Keratinocyte (primary cell): ENCODE results near the gene MRPL12. TPM values are rescaled to one million over a fixed set of nuclear protein-coding genes. Genes with fewer than 3 reads are reported as not detected.

Experiments
- DNase-seq: peaks from one replicate; pipeline ENCODE4 v3.0.0-alpha.2; 2011; ENCODE audit warnings: low read depth, missing footprints, low spot score
- FAIRE-seq: peaks from 2 replicates; lab custom pipeline; 2011; peaks lifted over from hg19 to GRCh38; lab: Jason Lieb, UNC
- H2AFZ ChIP-seq: 2 replicates; pipeline ENCODE4 v1.6.0; 2012; ENCODE audit warnings: low read length, control low read depth, inconsistent platforms; ENCODE audit not compliant: control insufficient read depth
- H3K27ac ChIP-seq: 2 replicates; pipeline ENCODE4 v1.5.1; 2011; ENCODE audit warnings: low read length; ENCODE audit not compliant: control insufficient read depth, insufficient read depth
- H3K27me3 ChIP-seq: 3 replicates; pipeline ENCODE4 v1.6.0; 2011; ENCODE audit warnings: low read length; ENCODE audit not compliant: control insufficient read depth, insufficient read depth; ENCODE audit errors: extremely low read depth
- H3K36me3 ChIP-seq, 2 experiments: 2 replicates in 1 of 2; 3 replicates in 1 of 2; pipeline ENCODE4 v1.5.1; 2011; ENCODE audit warnings: low read length in 2 of 2, mild to moderate bottlenecking in 1 of 2; ENCODE audit not compliant: control insufficient read depth in 2 of 2, insufficient read depth in 2 of 2; ENCODE audit errors: extremely low read depth in 1 of 2
- H3K4me1 ChIP-seq: 3 replicates; pipeline ENCODE4 v1.5.1; 2011; ENCODE audit warnings: low read length; ENCODE audit not compliant: control insufficient read depth, insufficient read depth; ENCODE audit errors: extremely low read depth
- H3K4me2 ChIP-seq: 3 replicates; pipeline ENCODE4 v1.6.0; 2011; ENCODE audit warnings: low read depth, low read length; ENCODE audit not compliant: control insufficient read depth, insufficient read depth; ENCODE audit errors: extremely low read depth
- H3K4me3 ChIP-seq, 3 experiments: fragments of 200-600 bp in 1 of 3; sonication (generic) in 1 of 3; 2 replicates in 2 of 3; 3 replicates in 1 of 3; pipeline ENCODE4 v1.5.1; 2011 to 2016; ENCODE audit warnings: low read length in 3 of 3, mild to moderate bottlenecking in 3 of 3, control low read depth in 2 of 3, inconsistent platforms in 1 of 3, low read depth in 1 of 3, mixed read lengths in 1 of 3, mixed run types in 1 of 3, moderate library complexity in 1 of 3; ENCODE audit not compliant: control insufficient read depth in 2 of 3, insufficient read depth in 2 of 3; ENCODE audit errors: extremely low read depth in 1 of 3
- H3K79me2 ChIP-seq: 2 replicates; pipeline ENCODE4 v1.6.0; 2012; ENCODE audit warnings: low read length; ENCODE audit not compliant: control insufficient read depth, insufficient read depth
- H3K9ac ChIP-seq: 3 replicates; pipeline ENCODE4 v1.6.0; 2011; ENCODE audit warnings: low read length; ENCODE audit not compliant: control insufficient read depth, insufficient read depth; ENCODE audit errors: extremely low read depth
- H3K9me1 ChIP-seq: 3 replicates; pipeline ENCODE4 v1.6.0; 2011; ENCODE audit warnings: low read length; ENCODE audit not compliant: control insufficient read depth, insufficient read depth; ENCODE audit errors: extremely low read depth
- H3K9me3 ChIP-seq: 2 replicates; pipeline ENCODE4 v1.5.1; 2012; ENCODE audit warnings: low read depth, low read length; ENCODE audit not compliant: control insufficient read depth
- H4K20me1 ChIP-seq: 3 replicates; pipeline ENCODE4 v1.6.0; 2011; ENCODE audit warnings: low read length; ENCODE audit not compliant: control insufficient read depth, insufficient read depth; ENCODE audit errors: extremely low read depth
- EZH2 ChIP-seq: IDR thresholded peaks from one replicate; pipeline ENCODE4 v1.6.1; 2012; ENCODE audit warnings: inconsistent platforms, mild to moderate bottlenecking, low read length, moderate library complexity
- dilution Hi-C: fragments of 300-500 bp; cut with MboI; formaldehyde crosslinking; loops from one replicate; pipeline ENCODE4 v1.7.0; 2020; ENCODE audit warnings: low sequenced_read_pairs; ENCODE audit not compliant: extremely low pct_ligation_motif_present
- polyA plus RNA-seq, 5 experiments: library from polyadenylated mRNA; depleted of rRNA in 3 of 5; stranded (reverse) in 3 of 5; stranded (forward) in 1 of 5; unstranded in 1 of 5; fragments of >200 nt; gene quantifications; 1 replicate in 1 of 5; 2 replicates in 3 of 5; 3 replicates in 1 of 5; pipeline versions ENCODE4 v1.2.1 to v1.2.3, GENCODE V29; 2011 to 2012; ENCODE audit warnings: missing spikeins in 2 of 5, low read depth in 1 of 5, low replicate concordance in 1 of 5
- TF ChIP-seq, protein P1 (sequence below), 3 experiments: IDR thresholded peaks in 1 of 3; conservative IDR thresholded peaks in 1 of 3; optimal IDR thresholded peaks in 1 of 3; 2 replicates in 2 of 3; 3 replicates in 1 of 3; pipeline versions ENCODE3 to v1.5.1; 2011; ENCODE audit warnings: low read length in 3 of 3, mild to moderate bottlenecking in 3 of 3, moderate library complexity in 2 of 3, control low read depth in 1 of 3, inconsistent platforms in 1 of 3; ENCODE audit not compliant: insufficient read depth in 2 of 3; ENCODE audit errors: extremely low read depth in 1 of 3

MRPL12 gene
- polyA plus RNA-seq, 1 donor (not counting 4 experiments of a cell fraction or from before 2014, with no cell fraction given), result 78.5 TPM

DNA sequence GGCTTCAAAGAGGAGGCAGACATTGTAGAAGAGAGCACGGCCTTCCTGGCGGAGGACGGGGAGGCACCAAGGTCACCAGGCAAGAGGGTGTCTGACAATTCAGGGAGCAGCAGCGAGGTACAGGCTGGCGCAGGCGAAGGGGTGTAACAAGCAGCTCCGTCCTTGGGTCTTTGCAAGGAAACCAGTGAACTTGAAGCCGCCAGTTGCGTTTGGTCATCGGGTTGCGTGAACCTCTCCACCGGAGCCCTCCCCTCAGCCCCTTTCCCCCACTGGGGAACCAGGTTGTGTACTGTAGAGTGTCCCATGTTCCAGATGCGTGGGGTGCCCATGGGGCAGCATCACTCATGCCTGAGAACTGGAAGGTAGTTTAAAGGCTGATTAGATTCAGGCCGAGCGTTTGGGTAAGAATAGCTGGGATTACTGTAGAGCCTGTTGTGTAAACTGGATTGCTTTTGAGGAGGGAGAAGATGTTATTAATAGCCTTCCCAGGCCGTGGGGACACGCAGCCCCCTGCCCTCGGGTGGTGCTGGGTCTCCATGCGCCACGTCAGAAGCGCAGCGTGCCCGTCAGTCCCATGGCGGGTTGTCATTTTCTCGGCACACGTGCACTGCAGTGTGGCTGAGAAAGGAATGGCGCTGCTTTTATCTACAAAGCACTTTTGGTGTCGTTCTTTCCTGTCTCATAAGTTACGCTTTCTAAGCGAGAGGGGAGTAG is 2.5 kb downstream of the MRPL12 start:
- Histone ChIP-seq H3K79me2 (peaks cover 53% of the 10 kb centered on the region), H3K36me3 (peaks cover 30 to 50% of the 10 kb centered on the region in 2 experiments), H3K4me3 (no peak overlapping the region)

DNA sequence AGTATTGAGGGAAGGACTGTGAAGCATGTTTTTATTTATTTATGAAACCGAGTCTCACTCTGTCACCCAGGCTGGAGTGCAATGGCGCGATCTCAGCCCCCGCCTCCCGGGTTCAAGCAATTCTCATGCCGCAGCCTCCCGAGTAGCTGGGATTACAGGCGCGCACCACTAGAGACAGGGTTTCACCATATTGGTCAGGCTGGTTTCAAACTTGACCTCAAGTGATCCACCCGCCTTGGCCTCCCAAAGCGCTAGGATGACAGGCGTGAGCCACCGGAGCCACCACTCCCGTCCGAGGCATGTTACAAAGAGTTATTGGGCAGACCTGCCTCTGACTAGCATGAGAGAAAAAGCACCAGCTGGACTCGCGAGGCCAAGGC is 3.1 kb downstream of the MRPL12 start:
- Histone ChIP-seq H4K20me1 (no peaks in the 10 kb centered on the region), H3K79me2 (peaks cover 48% of the 10 kb centered on the region), H3K9me3 (no peaks in the 10 kb centered on the region), H3K4me2 (no peak overlapping the region), H3K27me3 (no peaks in the 10 kb centered on the region), H3K9ac (no peak overlapping the region), H3K27ac (no peak overlapping the region), H3K9me1 (no peaks in the 10 kb centered on the region), H2AFZ (no peak overlapping the region), H3K4me3 (no peak overlapping the region), H3K4me1 (peaks cover 21% of the 10 kb centered on the region), H3K36me3 (peaks cover 28 to 46% of the 10 kb centered on the region in 2 experiments)
- TF ChIP-seq, protein P1, sequence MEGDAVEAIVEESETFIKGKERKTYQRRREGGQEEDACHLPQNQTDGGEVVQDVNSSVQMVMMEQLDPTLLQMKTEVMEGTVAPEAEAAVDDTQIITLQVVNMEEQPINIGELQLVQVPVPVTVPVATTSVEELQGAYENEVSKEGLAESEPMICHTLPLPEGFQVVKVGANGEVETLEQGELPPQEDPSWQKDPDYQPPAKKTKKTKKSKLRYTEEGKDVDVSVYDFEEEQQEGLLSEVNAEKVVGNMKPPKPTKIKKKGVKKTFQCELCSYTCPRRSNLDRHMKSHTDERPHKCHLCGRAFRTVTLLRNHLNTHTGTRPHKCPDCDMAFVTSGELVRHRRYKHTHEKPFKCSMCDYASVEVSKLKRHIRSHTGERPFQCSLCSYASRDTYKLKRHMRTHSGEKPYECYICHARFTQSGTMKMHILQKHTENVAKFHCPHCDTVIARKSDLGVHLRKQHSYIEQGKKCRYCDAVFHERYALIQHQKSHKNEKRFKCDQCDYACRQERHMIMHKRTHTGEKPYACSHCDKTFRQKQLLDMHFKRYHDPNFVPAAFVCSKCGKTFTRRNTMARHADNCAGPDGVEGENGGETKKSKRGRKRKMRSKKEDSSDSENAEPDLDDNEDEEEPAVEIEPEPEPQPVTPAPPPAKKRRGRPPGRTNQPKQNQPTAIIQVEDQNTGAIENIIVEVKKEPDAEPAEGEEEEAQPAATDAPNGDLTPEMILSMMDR (optimal IDR thresholded peaks at IDR 0.05 in 1 of 3, IDR thresholded peaks at IDR 0.05 in 1 of 3, conservative IDR thresholded peaks at IDR 0.05 in 1 of 3; ENCODE audit: extremely low read depth in 1 of 3, insufficient read depth in 2 of 3, low read length in 3 of 3), result no peak
- no peak for TF ChIP-seq EZH2
- dilution Hi-C loops, result no loop called here
- DNase-seq, result no peak
- no peak for FAIRE-seq

More for the DNA sequence above, 2.5 kb downstream of the MRPL12 start:
- peaks cover 19% of the 10 kb centered on the region for H3K4me1 ChIP-seq
- no peaks in the 10 kb centered on the region for H4K20me1 ChIP-seq
- dilution Hi-C loops, result no loop called here
- H3K9me1 ChIP-seq, result no peaks in the 10 kb centered on the region
- H3K27me3 ChIP-seq, result no peaks in the 10 kb centered on the region
- H3K9ac ChIP-seq, result no peak overlapping the region
- H3K27ac ChIP-seq, result no peak overlapping the region
- H3K9me3 ChIP-seq, result no peaks in the 10 kb centered on the region
- FAIRE-seq (no peak), DNase-seq (no peak)
- H2AFZ ChIP-seq, result no peak overlapping the region
- TF ChIP-seq EZH2, result no peak
- TF ChIP-seq, protein P1 (optimal IDR thresholded peaks at IDR 0.05 in 1 of 3, IDR thresholded peaks at IDR 0.05 in 1 of 3, conservative IDR thresholded peaks at IDR 0.05 in 1 of 3; ENCODE audit: extremely low read depth in 1 of 3, insufficient read depth in 2 of 3, low read length in 3 of 3), result no peak
- H3K4me2 ChIP-seq, result no peak overlapping the region
